K562 (cell line): ENCODE data around the gene ZNRD2. TPM values are rescaled to one million over a fixed set of nuclear protein-coding genes. Genes with fewer than 3 reads are reported as not detected.

Experiments used
- ATAC-seq: fragments of 200-7000 bp; cut with Tn5 transposase; 3 replicates; pipeline ENCODE4 v1.9.1; 2020; ENCODE audit warnings: moderate library complexity
- BruUV-seq: library from RNA; stranded (reverse); fragments of 400-500 nt; replicated peaks from 2 replicates; lab custom pipeline; 2021; lab: Mats Ljungman, UMichigan
- CTCF ChIA-PET: fragments of 300-600 bp; formaldehyde crosslinking; extraction: SDS; loops from one replicate; lab custom pipeline; 2021; ENCODE audit warnings: low intra/inter-chr PET ratio; lab: Yijun Ruan, JAX
- POLR2A ChIA-PET: fragments of 300-600, 350-650 bp; sonication (Branson Sonifier 250); formaldehyde crosslinking; extraction: SDS; loops from one replicate; lab custom pipeline; 2021; ENCODE audit warnings: antibody characterized with exemption, inconsistent platforms; lab: Yijun Ruan, JAX
- DNase-seq, 4 experiments: peaks; one replicate each; pipeline versions ENCODE4 v3.0.0 to v3.0.0-alpha.2; 2011 to 2018; ENCODE audit warnings: low spot score in 3 of 4, mixed read lengths in 3 of 4; ENCODE audit errors: extremely low read depth in 1 of 4
- FAIRE-seq: peaks from 2 replicates; lab custom pipeline; 2011; peaks lifted over from hg19 to GRCh38; lab: Jason Lieb, UNC
- H2AFZ ChIP-seq: 2 replicates; pipeline ENCODE4 v1.6.0; 2011; ENCODE audit warnings: low read depth, low read length, control low read depth, inconsistent platforms
- H3K27ac ChIP-seq: fragments of 200-600 bp; 3 replicates; pipeline ENCODE4 v1.8.0; 2011; ENCODE audit warnings: low read depth, mild to moderate bottlenecking, control low read depth, inconsistent platforms, low read length, moderate library complexity, mixed read lengths; ENCODE audit errors: extremely low read depth
- H3K27me3 ChIP-seq, 2 experiments: fragments of 300-600 bp in 1 of 2; 2 replicates in 1 of 2; 3 replicates in 1 of 2; pipeline versions ENCODE4 v1.6.0 to v1.8.0; 2011; ENCODE audit warnings: inconsistent platforms in 2 of 2, low read length in 2 of 2, mild to moderate bottlenecking in 1 of 2, mixed read lengths in 1 of 2, moderate library complexity in 1 of 2; ENCODE audit not compliant: control insufficient read depth in 2 of 2, insufficient read depth in 2 of 2
- H3K36me3 ChIP-seq: fragments of 300-600 bp; 3 replicates; pipeline ENCODE4 v1.8.0; 2011; ENCODE audit warnings: mild to moderate bottlenecking, low read length, inconsistent platforms; ENCODE audit not compliant: control insufficient read depth, insufficient read depth
- H3K4me1 ChIP-seq, 2 experiments: fragments of 200-600 bp in 1 of 2; replicated peaks in 1 of 2; 2 replicates in 1 of 2; 3 replicates in 1 of 2; pipeline versions ENCODE4 v1.5.1 to v1.8.0; 2011; ENCODE audit warnings: inconsistent platforms in 2 of 2, low read length in 2 of 2, mild to moderate bottlenecking in 1 of 2, mixed read lengths in 1 of 2, moderate library complexity in 1 of 2; ENCODE audit not compliant: control insufficient read depth in 2 of 2, insufficient read depth in 2 of 2
- H3K4me2 ChIP-seq: 2 replicates; pipeline ENCODE4 v1.6.1; 2011; ENCODE audit warnings: low read length, control low read depth, inconsistent platforms, mixed read lengths; ENCODE audit not compliant: insufficient read depth
- H3K4me3 ChIP-seq: fragments of 200-600 bp; sonication (generic), shearing (Covaris generic); 2 replicates; pipeline ENCODE4 v1.5.1; 2016; ENCODE audit warnings: control low read depth, inconsistent platforms
- H3K79me2 ChIP-seq: fragments of 200-600 bp; 3 replicates; pipeline ENCODE4 v1.8.0; 2011; ENCODE audit warnings: low read length, inconsistent platforms; ENCODE audit not compliant: control insufficient read depth, insufficient read depth
- H3K9ac ChIP-seq, 2 experiments: 2 replicates each; pipeline versions ENCODE4 v1.6.0 to v1.6.1; 2011; ENCODE audit warnings: low read depth in 2 of 2, low read length in 2 of 2, control low read depth in 1 of 2, inconsistent platforms in 1 of 2, mild to moderate bottlenecking in 1 of 2, mixed read lengths in 1 of 2; ENCODE audit not compliant: insufficient read depth in 1 of 2
- H3K9me1 ChIP-seq: one replicate; pipeline ENCODE4 v1.6.0; 2011; ENCODE audit warnings: inconsistent platforms, mild to moderate bottlenecking, low read length, moderate library complexity; ENCODE audit not compliant: control insufficient read depth, insufficient read depth
- H3K9me3 ChIP-seq: replicated peaks from 2 replicates; pipeline ENCODE4 v1.5.1; 2011; ENCODE audit warnings: low read depth, low read length, inconsistent platforms; ENCODE audit not compliant: control insufficient read depth, insufficient read depth
- H4K20me1 ChIP-seq: replicated peaks from 2 replicates; pipeline ENCODE4 v1.6.1; 2011; ENCODE audit warnings: low read length, inconsistent platforms, mixed read lengths; ENCODE audit not compliant: control insufficient read depth, insufficient read depth
- CUX1 ChIP-seq: fragments of 200-800 bp; sonication (Bioruptor generic); IDR thresholded peaks from 2 replicates; pipeline ENCODE4 v1.6.1; 2016; ENCODE audit warnings: missing genetic modification characterization, missing compliant biosample characterization
- DACH1 ChIP-seq: fragments of 450-650 bp; IDR thresholded peaks from 2 replicates; pipeline ENCODE4 v1.6.1; 2018; ENCODE audit not compliant: partially characterized antibody
- ERF ChIP-seq: fragments of 450-650 bp; formaldehyde crosslinking; IDR thresholded peaks from 2 replicates; pipeline ENCODE4 v1.4.0; 2020; ENCODE audit warnings: mild to moderate bottlenecking, mixed read lengths
- KAT7 ChIP-seq: sonication (generic); formaldehyde crosslinking; IDR thresholded peaks from 2 replicates; pipeline ENCODE4 v1.8.0; 2022; ENCODE audit warnings: missing genetic modification reagents, mild to moderate bottlenecking, borderline replicate concordance
- POLR2G ChIP-seq: fragments of 200-400 bp; formaldehyde crosslinking; IDR thresholded peaks from 2 replicates; pipeline ENCODE4 v1.6.1; 2017; ENCODE audit warnings: low read depth, mild to moderate bottlenecking, antibody characterized with exemption, low read length, moderate library complexity
- PTBP1 ChIP-seq: fragments of 200-400 bp; formaldehyde crosslinking; IDR thresholded peaks from 2 replicates; pipeline ENCODE4 v1.6.1; 2017; ENCODE audit warnings: low read depth, low read length
- TBP ChIP-seq: optimal IDR thresholded peaks from 2 replicates; pipeline ENCODE3; 2011; ENCODE audit warnings: low read depth, low read length, improper control_type of control experiment
- ZBTB7A ChIP-seq: IDR thresholded peaks from 2 replicates; pipeline ENCODE4 v1.6.1; 2011; ENCODE audit warnings: low read depth, mild to moderate bottlenecking, low read length, moderate library complexity, borderline replicate concordance; ENCODE audit not compliant: control insufficient read depth
- ZNF354B ChIP-seq: fragments of 250-450 bp; sonication (Bioruptor Pico); IDR thresholded peaks from 2 replicates; pipeline ENCODE4 v1.4.0; 2020
- ZNF384 ChIP-seq: IDR thresholded peaks from 2 replicates; pipeline ENCODE4 v1.6.1; 2012; ENCODE audit warnings: low read depth, low read length, improper control_type of control experiment
- WGBS: fragments of 100-300 bp; shearing (Covaris generic); methylation state at CpG from one replicate; pipeline ENCODE4 v1.1.6; 2016; ENCODE audit warnings: low coverage, mixed read lengths; ENCODE audit not compliant: insufficient coverage; ENCODE audit errors: missing lambda C conversion rate; 5-methylcytosine and 5-hydroxymethylcytosine counted together
- in situ Hi-C: fragments of 300-500 bp; cut with MboI; formaldehyde crosslinking; loops from 4 replicates; pipeline ENCODE4 v1.15.0; 2018; ENCODE audit warnings: inconsistent platforms, mixed read lengths
- intact Hi-C: fragments of 100-400 bp; cut with micrococcal nuclease; formaldehyde crosslinking; loops from 2 replicates; pipeline ENCODE4 v1.14.2; 2022
- polyA plus RNA-seq, 8 experiments: library from polyadenylated mRNA; depleted of rRNA in 4 of 8; stranded (reverse) in 5 of 8; unstranded in 3 of 8; fragments of >200 nt; fragmentation: Nextera tagmentation in 2 of 8; fragmentation: Illumina TruSeq in 1 of 8; extraction: Ambion mirVana in 2 of 8; extraction: Trizol in 1 of 8; gene quantifications; 2 replicates each; pipeline versions ENCODE4 v1.2.1 to v1.2.3, GENCODE V29; 2011 to 2014; ENCODE audit warnings: inconsistent platforms in 1 of 8, missing spikeins in 1 of 8
- total RNA-seq, 7 experiments: library from RNA; depleted of rRNA in 6 of 7; stranded (reverse); fragments of >200 nt in 6 of 7; fragmentation: Illumina TruSeq in 2 of 7; extraction: Trizol in 2 of 7; gene quantifications; 2 replicates each; pipeline versions ENCODE4 v1.2.1 to v1.2.3, GENCODE V29; 2011 to 2021; ENCODE audit warnings: low replicate concordance in 1 of 7

The ZNRD2 gene
- total and polyA plus RNA-seq, 9 of the 15 experiments (the other 6 are each of a cell fraction or from before 2014, with no cell fraction given), result 13.4 to 129 (median 60.4) TPM

GRCh38 chr11:65595543-65596281 lies 25.4 kb downstream of the ZNRD2 start, which contains the start of gene KCNK7 (continued):
- TF ChIP-seq TBP, result no peak

- peak overlapping the region in 1 of 2 experiments; percentile 69; a peak in 2 of 4 replicates for H3K9ac ChIP-seq
- H3K9me3 ChIP-seq, result no peaks in the 10 kb centered on the region
- no peaks in the 10 kb centered on the region for H3K27me3 ChIP-seq
- no peak for TF ChIP-seq ZBTB7A
- TF ChIP-seq KAT7 (CRISPR knock-in tag), result no peak
- TF ChIP-seq PTBP1, result no peak
- TF ChIP-seq CUX1 (CRISPR knock-in tag), result no peak
- no peak for TF ChIP-seq ERF
- TF ChIP-seq POLR2G, result peak; percentile 23; the same call in 1 of the 2 replicates
- no peak for TF ChIP-seq DACH1
- TF ChIP-seq ZNF354B (CRISPR knock-in tag), result no peak
- no peak for TF ChIP-seq ZNF384
- no peaks in the 10 kb centered on the region for H3K9me1 ChIP-seq
- H3K4me3 ChIP-seq, result no peak overlapping the region
- peaks cover 35% of the 10 kb centered on the region; the same call in 1 of the 3 replicates for H3K36me3 ChIP-seq
- BruUV-seq, result no TSS peak
- no peaks in the 10 kb centered on the region for H4K20me1 ChIP-seq
- H3K27ac ChIP-seq, result no peak overlapping the region
- H3K4me1 ChIP-seq, result peaks cover 6 to 47% of the 10 kb centered on the region in 2 experiments; a peak in 4 of 5 replicates
- DNase-seq (no peak), FAIRE-seq (no peak), ATAC-seq (no peak)
- intact Hi-C loops (no loop called here), in situ Hi-C loops (no loop called here)
- ChIA-PET CTCF (no interaction called here), POLR2A (interaction anchor here (0.6 to 3.4 kb wide), 5 partner anchors 10 to 205 kb away, joined by 3 to 17 read pairs (median 8); partner anchors contain the start of genes MALAT1 and PCNX3)
- H3K79me2 ChIP-seq, result no peaks in the 10 kb centered on the region
- H2AFZ ChIP-seq, result no peak overlapping the region
- no peak overlapping the region for H3K4me2 ChIP-seq
- 50% methylated on average over 3 of the region's 6 CpGs for WGBS
These were observed 26.2 kb downstream of the ZNRD2 start for GRCh38 chr11:65596520-65596919.
